Adrenal gland (tissue), 12 donors: ENCODE data around the gene DNASE1L2. TPM values are rescaled to one million over a fixed set of nuclear protein-coding genes. Genes with fewer than 3 reads are reported as not detected.

Experiments
- DNase-seq, 7 donors: peaks; one replicate each; pipeline ENCODE4 v3.0.0-alpha.2; 2019 to 2020
- H3K27ac ChIP-seq, 5 donors: fragments of 200-600 bp; sonication (generic) in 4 of 5; 1 replicate in 3 of 5; 2 replicates in 2 of 5; pipeline versions ENCODE4 v1.5.1 to v1.8.0; 2016 to 2020; ENCODE audit warnings: mild to moderate bottlenecking in 1 of 5
- H3K27me3 ChIP-seq: fragments of 200-600 bp; 2 replicates; pipeline ENCODE4 v1.8.0; 2021
- H3K36me3 ChIP-seq, 2 donors: fragments of 200-600 bp; replicated peaks in 1 of 2; 1 replicate in 1 of 2; 2 replicates in 1 of 2; pipeline versions ENCODE4 v1.5.1 to v1.8.0; 2018 to 2022
- H3K4me1 ChIP-seq, 2 donors: fragments of 200-600 bp; replicated peaks in 1 of 2; 1 replicate in 1 of 2; 2 replicates in 1 of 2; pipeline versions ENCODE4 v1.5.1 to v1.8.0; 2018 to 2021
- H3K4me3 ChIP-seq, 4 donors: fragments of 200-600 bp; sonication (generic) in 3 of 4; one replicate each; pipeline ENCODE4 v1.5.1; 2016 to 2018
- H3K9me3 ChIP-seq, 3 donors: fragments of 200-600 bp; sonication (generic) in 1 of 3; replicated peaks in 1 of 3; 1 replicate in 2 of 3; 2 replicates in 1 of 3; pipeline versions ENCODE4 v1.5.1 to v1.8.0; 2016 to 2021
- POLR2A ChIP-seq, 2 donors: fragments of 450-650 bp; IDR thresholded peaks; one replicate each; pipeline ENCODE4 v1.6.1; 2017; ENCODE audit warnings: antibody characterized with exemption in 2 of 2, mild to moderate bottlenecking in 2 of 2, moderate library complexity in 1 of 2
- WGBS, 4 donors: extraction: QIAGEN DNeasy Blood & Tissue Kit in 2 of 4; methylation state at CpG; one replicate each; pipeline versions ENCODE4 v1.1.5 to v1.1.7; 2013 to 2017; 5-methylcytosine and 5-hydroxymethylcytosine counted together
- intact Hi-C, 2 donors: fragments of 100-400 bp; cut with DNase I; formaldehyde crosslinking; loops; one replicate each; pipeline versions ENCODE4 v1.14.1 to v1.15.0; 2022 to 2023
- polyA plus RNA-seq, 3 donors: library from polyadenylated mRNA; stranded (reverse); fragments of 200-250 nt in 2 of 3; fragments of 350-450 nt in 1 of 3; fragmentation: Illumina TruSeq in 1 of 3; extraction: RNeasy Lipid Tissue Mini Kit (QIAGEN cat#74804) in 1 of 3; gene quantifications; one replicate each; pipeline ENCODE4 v1.2.3, GENCODE V29; 2013 to 2014
- total RNA-seq, 9 donors: library from RNA; depleted of rRNA in 4 of 9; stranded (reverse); fragments of >200 nt in 4 of 9; fragments of 120-200 nt in 1 of 9; fragmentation: NEBNext Ultra II Directional in 1 of 9; extraction: Animal tissue kit (Norgen Biotek cat#: 25700) in 1 of 9; gene quantifications; one replicate each; pipeline versions ENCODE4 v1.1.0 to v1.2.4, GENCODE V29; 2013 to 2023
- TF ChIP-seq, protein P1 (sequence below), 6 experiments: fragments of 450-650 bp in 4 of 6; fragments of 200-600 bp in 2 of 6; sonication (generic) in 1 of 6; IDR thresholded peaks; 1 replicate in 5 of 6; 2 replicates in 1 of 6; pipeline versions ENCODE4 v1.5.1 to v1.8.0; 2016 to 2021; ENCODE audit warnings: antibody characterized with exemption in 6 of 6, mild to moderate bottlenecking in 2 of 6, moderate library complexity in 1 of 6
- donor health status: healthy with polysubstance abuse.
- donor health status: Bipolar disorder and iron deficiency.
- donor health status: DM: yes; HTN: yes; CAD: no.
- donor health status: DM: no; HTN: no; CAD: no.
- donor health status: DM: no; HTN: no; CAD: no.
- donor health status: DM: yes; HTN: yes; CAD: no.

The DNASE1L2 gene
- total and polyA plus RNA-seq, 12 donors = 0.25 to 6.0 (median 0.89) TPM; not detected in 2

DNA sequence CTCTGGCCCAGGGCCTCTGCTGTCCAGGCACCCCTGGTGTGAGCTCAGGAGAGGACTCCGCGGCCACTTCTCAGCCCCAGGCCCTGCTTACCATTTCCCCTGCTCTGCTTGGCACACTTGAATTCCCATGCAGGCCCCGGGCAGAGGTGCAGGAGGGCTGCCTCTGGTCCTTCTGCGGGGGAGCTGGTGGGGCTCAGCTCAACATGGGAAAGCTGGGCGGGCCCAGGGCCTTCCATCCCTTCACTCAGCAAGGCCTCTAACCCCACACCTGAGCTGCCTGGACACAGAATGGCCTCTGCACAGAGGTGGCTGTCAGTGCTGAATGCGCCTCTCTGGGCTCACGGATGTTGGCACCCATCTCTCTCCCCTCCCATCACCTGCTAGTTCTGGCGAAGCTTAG is 44.2 kb downstream of the DNASE1L2 start:
- H3K27ac ChIP-seq = no peak overlapping the region
- DNase-seq = no peak
- no peaks in the 10 kb centered on the region for H3K4me1 ChIP-seq
- TF ChIP-seq POLR2A (IDR thresholded peaks at IDR 0.05) = no peak
- TF ChIP-seq, protein P1, sequence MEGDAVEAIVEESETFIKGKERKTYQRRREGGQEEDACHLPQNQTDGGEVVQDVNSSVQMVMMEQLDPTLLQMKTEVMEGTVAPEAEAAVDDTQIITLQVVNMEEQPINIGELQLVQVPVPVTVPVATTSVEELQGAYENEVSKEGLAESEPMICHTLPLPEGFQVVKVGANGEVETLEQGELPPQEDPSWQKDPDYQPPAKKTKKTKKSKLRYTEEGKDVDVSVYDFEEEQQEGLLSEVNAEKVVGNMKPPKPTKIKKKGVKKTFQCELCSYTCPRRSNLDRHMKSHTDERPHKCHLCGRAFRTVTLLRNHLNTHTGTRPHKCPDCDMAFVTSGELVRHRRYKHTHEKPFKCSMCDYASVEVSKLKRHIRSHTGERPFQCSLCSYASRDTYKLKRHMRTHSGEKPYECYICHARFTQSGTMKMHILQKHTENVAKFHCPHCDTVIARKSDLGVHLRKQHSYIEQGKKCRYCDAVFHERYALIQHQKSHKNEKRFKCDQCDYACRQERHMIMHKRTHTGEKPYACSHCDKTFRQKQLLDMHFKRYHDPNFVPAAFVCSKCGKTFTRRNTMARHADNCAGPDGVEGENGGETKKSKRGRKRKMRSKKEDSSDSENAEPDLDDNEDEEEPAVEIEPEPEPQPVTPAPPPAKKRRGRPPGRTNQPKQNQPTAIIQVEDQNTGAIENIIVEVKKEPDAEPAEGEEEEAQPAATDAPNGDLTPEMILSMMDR (IDR thresholded peaks at IDR 0.05) = no peak
- no peaks in the 10 kb centered on the region for H3K9me3 ChIP-seq
- 91 to 97% (median 95%) methylated on average over 6 to 8 of the region's 8 CpGs for WGBS, 4 donors
- intact Hi-C loops = no loop called here
- peaks cover 0 to 4% of the 10 kb centered on the region in 2 donors for H3K36me3 ChIP-seq
- no peaks in the 10 kb centered on the region for H3K27me3 ChIP-seq
- H3K4me3 ChIP-seq = no peak overlapping the region

DNA sequence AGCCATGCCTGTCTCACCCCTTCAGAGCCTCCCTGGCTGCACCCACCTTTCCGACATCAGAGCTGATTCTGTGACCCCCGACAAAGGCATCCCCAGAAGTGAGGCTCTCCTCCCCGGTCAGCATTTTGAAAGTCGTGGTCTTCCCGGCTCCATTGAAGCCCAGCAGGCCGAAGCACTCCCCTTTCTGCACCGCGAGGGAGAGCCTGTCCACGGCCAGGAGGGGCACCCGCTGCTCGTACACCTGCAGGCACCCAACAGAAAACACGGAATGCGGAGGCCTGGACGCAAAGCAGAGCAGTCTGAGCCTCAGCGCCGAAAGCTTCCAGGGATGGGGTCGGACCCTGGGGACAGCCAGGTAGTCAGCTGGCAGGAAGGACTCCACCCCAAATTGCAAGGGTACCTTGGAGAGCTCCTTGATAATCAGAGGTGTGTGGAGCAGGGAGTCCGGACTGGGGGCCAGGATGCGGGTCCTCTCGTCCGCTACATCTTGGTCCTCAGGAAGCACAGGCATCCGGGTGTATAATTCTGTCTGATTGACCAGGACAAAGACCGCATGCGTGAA is 44.8 kb downstream of the DNASE1L2 start:
- 83 to 90% (median 88%) methylated on average over 17 to 24 of the region's 24 CpGs for WGBS, 4 donors
- H3K27ac ChIP-seq = no peak overlapping the region
- no peaks in the 10 kb centered on the region for H3K9me3 ChIP-seq
- peaks cover 0 to 4% of the 10 kb centered on the region in 2 donors for H3K36me3 ChIP-seq
- intact Hi-C loops = no loop called here
- TF ChIP-seq, protein P1 (IDR thresholded peaks at IDR 0.05) = no peak
- no peak for TF ChIP-seq POLR2A (IDR thresholded peaks at IDR 0.05)
- H3K4me3 ChIP-seq = no peak overlapping the region
- H3K4me1 ChIP-seq = no peaks in the 10 kb centered on the region
- no peaks in the 10 kb centered on the region for H3K27me3 ChIP-seq
- no peak for DNase-seq

DNA sequence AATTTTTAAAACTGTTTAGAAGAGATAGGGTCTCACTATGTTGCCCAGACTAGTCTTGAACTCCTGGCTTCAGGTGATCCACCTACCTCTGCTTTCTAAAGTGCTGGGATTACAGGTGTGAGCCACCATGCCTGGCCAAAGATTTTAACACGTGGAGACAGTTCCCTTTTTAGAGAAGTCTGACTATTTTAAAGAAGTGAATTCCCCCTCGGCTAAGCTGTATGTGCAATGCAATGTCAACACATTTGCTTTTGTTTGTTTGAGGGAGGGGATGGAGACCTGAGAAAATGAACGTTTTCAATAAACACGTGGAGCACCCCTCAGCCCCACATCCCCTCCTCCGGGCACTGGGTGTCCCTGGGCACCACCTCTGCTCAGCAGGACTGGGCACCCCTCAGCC is 46.0 kb downstream of the DNASE1L2 start:
- Histone ChIP-seq H3K4me1 (no peaks in the 10 kb centered on the region), H3K27ac (no peak overlapping the region), H3K4me3 (no peak overlapping the region), H3K36me3 (peaks cover 0 to 4% of the 10 kb centered on the region in 2 donors), H3K27me3 (no peaks in the 10 kb centered on the region), H3K9me3 (no peaks in the 10 kb centered on the region)
- DNase-seq = no peak
- 68 to 80% (median 75%) methylated on average over 4 to 5 of the region's 5 CpGs for WGBS, 4 donors
- intact Hi-C loops = no loop called here
- TF ChIP-seq, protein P1 (IDR thresholded peaks at IDR 0.05) = no peak
- no peak for TF ChIP-seq POLR2A (IDR thresholded peaks at IDR 0.05)

DNA sequence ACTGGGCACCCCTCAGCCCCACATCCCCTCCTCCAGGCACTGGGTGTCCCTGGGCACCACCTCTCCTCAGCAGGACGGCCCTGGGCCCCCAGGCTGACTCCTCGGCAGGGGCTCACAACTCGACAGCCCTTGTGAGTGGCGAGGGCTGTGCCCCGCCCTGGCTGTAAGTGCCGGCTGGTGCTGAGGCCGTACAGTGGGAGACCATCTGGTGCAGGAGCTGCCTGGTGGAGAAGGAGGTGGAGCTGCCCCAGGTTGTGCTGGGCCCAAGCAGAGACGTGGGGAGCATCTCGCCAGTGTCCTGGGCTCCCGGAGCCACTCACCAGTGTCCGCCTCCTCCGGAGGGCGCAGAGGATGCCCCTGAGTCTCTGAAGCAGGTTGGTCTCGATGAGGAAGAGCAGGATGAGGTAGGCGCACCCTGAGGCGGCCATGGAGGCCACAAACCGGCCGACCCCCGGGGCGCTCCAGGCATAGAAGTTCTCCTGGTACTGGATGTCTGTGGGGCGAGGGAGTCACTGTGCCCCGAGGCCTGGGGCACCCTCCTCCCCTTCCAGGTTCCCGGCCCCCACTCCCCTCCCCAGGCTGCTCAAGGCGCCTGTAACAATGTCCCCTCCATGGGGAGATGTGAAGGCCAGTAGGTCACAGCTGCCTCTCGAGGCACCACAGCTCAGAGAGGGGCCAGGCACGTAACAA is 46.8 kb downstream of the DNASE1L2 start:
- Histone ChIP-seq H3K4me1 (no peaks in the 10 kb centered on the region), H3K9me3 (no peaks in the 10 kb centered on the region), H3K27me3 (no peaks in the 10 kb centered on the region), H3K27ac (no peak overlapping the region), H3K36me3 (peaks cover 0 to 4% of the 10 kb centered on the region in 2 donors), H3K4me3 (no peak overlapping the region)
- WGBS, 4 donors = 90 to 100% (median 91%) methylated on average over 1 to 26 of the region's 26 CpGs
- no peak for DNase-seq
- intact Hi-C loops = no loop called here
- no peak for TF ChIP-seq POLR2A (IDR thresholded peaks at IDR 0.05)
- TF ChIP-seq, protein P1 (IDR thresholded peaks at IDR 0.05) = no peak
